ENCODE measurements around the gene TAF10.

Gene TAF10

GRCh38 chr11:6640985-6641701 is 29.1 kb upstream of the TAF10 start:
- DNase-seq (ENCODE audit: low read depth) = no peak

DNA sequence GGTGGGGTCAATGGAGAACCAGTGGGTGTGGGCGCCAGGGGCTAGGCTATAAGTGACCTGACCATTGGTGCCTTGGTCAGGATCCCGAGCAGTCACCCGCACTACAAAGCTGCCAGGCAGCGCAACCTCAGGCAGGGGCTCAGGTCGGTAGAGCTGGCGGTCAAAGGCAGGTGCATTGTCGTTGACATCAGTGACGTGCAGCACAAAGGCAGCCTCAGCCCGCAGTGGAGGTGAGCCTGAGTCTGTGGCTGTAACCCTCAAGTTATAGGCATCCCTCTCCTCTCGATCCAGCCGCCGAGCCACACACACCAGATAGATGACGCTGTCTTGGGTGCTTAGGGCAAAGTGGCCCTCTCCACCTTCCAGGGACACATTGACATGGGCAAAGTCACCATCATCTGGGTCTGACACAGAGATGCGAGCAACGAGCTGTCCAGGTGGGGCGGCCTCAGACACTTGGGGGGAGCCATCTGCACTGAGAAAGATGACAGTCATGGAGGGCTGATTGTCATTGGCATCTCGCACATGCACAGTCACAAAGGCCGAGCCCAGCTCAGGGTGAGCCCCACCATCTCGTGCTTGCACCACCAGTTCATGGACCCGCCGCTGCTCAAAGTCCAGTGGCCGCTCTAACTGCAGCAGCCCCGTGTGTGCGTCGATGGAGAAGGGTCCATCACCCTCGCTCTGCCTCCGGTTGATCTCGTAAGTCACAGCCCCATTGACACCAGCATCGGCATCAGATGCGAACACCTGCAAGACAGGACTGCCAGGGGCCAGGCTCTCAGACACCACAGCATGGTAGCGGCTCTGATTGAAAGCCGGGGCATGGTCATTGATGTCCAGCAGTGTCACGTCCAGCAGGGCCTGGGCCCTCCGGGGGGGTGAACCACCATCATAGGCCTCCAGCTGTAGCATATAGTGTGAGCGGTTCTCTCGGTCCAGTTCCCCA is 28.3 kb upstream of the TAF10 start:
- DNase-seq (ENCODE audit: low read depth) = no peak

DNA sequence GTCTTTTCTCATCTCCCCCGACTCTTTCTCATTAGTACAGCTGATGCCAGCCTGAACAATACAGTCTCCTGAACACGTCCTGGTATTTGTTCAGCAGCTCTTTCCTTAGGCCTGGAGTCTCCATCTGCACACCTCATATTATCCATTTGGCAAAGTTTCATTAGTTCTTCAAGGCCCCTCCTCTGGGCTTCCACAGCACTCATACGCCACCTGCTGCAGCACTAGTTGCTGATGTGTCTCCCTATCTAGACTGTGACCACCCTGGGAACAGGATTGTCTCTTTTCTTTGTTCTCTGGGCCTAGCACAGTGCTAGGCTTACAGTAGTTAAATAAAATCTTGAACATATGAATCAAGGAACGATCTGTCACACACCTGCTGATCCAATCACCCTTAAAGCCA is 26.4 kb upstream of the TAF10 start:
- DNase-seq (ENCODE audit: low read depth) = no peak

- no peak for DNase-seq (ENCODE audit: low read depth)
These were observed 25.9 kb upstream of the TAF10 start for GRCh38 chr11:6637871-6638270.

DNA sequence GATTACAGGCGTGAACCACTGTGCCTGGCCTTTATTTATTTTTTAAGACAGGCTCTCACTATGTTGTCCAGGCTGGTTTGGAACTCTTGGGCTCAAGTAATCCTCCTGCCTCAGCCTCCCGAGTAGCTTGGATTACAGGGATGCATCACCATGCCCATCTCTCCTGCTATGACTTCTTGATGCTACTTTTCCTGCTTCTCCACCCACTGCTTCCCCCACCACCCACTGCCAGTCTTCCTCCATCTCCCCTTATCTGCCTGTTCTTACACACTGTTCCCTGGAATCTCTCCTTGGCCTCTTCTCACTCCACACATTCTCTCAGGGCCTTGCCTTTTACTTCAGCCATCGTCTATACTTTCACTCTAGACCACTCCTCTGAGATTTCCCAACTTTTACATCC is 24.5 kb upstream of the TAF10 start:
- no peak for DNase-seq (ENCODE audit: low read depth)

DNA sequence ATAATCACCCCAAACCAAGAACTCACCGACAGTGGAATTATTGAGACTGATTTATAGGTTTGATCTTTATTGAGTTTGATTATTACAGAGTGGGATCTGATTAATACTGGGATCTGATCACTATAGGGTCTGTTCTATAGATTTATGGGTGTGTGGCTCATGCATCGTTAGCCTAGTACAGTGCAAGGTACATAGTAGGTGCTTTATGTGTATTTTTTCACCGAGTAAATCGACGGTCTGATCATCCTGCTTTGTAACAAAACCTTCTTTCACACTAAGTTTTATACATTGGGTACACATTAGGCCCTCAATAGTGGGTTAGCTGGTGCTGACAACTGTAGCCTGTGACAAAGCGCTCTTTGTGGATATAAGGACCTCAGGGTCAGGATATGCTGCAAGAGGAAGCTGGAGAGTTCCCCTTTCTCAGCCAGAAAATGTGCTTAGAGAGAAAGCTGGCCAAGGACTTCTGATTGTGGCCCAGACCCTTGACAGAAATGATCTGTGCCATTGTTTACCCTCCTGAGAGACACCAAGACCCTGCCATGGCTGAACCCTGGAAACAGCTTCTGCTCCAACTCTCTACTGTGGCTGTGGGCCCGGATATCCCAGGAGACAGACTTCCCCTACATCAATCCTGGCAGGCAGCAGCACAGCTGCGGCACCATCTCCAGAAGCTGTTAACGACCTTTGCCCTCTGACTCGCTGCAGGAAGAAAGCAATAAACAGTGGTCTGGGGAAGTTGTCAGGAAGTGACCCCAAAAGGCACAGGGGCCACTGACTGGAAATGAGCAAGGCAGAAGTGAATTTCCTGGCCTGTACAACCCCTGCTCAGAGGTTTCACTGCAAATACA is 23.3 kb upstream of the TAF10 start:
- no peak for DNase-seq (ENCODE audit: low read depth)

DNA sequence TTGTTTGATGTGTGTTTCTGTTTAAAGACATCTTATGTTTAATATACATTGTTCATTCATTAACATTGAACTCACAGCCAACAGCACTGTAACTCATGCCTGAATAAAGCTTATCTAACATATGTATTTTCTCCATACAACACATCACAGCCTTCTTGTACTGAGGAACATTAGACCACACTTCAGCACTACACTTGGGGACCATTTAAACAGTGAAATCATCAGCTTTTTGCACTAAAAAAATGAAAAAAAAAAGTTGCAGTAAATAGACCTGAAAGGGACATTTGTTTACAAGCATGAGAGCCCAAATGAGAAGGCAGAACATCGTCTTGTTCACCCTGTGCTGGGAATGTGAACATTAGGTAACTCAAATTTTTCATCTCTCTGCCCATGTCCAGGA is 22.5 kb upstream of the TAF10 start:
- no peak for DNase-seq (ENCODE audit: low read depth)

DNA sequence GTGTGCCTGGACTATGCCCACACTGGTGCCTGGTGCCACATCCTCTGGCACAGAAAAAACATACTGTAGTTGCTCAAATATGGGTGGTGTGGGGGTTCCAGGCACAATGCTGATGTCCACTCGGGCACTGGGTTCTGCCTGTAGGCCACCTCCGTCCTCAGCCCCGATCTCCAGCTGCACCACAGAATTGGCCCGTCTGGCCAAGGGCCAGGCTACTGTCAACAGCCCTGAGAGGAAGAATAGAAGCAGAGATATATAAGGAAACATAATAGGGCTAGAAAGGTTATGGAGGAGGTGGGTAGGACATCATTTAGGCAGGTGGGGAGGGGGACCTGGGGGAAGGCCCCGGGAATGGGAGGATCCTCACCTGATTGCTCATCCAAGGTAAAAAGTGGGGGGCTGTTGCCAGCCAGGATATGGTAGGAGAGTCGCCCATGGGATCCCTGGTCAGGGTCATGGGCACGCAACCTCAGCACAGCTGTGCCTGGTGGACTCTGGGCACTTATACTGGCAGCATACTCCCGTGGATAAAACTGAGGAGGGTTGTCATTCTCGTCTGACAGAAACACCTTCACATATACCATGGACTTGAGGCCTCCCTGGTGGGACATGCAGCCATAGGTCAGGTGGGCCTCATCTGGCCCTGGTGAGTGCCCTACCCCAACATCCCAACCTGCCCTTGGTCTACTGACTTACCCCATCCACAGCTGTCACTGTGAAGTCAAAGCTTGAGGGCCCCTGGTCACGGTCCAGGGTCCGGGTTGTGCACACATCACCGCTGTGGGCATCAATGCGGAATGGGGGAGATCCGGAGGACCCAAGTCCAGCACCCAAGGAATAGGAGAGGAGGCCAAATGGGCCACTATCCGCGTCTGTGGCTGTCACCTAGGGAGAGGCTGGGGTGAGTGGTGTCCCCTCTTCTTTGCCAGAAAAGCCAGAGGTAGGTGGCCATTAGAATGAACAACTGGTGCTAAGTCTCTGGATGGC is 21.7 kb upstream of the TAF10 start:
- DNase-seq (ENCODE audit: low read depth) = no peak

DNA sequence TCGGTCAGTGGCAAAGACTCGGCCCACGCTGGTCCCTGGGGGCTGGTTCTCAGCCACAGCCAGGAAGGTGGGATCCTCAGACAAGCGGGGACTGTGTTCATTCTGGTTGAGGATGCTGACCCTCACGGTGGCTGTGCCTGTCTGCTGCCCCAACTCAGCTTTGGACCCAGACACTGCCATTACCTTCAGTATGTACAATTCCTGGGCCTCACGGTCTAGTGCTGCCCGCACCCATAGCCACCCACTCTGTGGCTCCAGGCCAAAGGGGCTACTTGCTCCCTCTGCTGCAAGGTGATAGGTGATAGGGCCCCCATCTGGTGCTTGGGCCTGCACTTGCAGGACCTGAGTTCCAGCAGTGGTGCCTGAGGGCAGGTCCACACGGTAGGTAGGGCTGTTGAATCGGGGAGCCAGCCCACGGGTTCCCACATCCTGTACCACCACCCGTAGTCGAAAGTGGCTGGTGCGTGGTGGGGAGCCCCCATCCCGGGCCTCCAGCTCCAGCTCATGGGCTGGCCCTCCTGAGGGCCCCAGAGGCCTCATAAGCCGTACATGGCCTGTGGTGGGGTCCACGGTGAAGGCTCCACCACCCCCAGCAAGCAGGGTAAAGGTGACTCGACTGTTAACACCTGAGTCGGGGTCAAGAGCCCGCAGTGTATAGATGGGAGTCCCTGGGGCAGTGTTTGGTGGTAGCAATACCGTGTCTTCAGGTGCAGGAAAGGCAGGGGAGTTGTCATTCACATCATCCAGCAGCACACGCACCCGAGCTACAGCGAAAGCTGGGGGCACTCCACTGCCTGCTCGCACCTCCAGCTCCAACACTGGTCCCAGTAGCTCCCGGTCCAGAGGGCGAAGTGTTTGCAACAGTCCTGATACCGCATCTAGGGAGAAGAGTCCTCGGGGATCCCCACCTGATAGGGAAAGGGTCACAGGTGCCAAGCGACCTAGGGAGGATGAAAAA is 20.4 kb upstream of the TAF10 start:
- DNase-seq (ENCODE audit: low read depth) = no peak

DNA sequence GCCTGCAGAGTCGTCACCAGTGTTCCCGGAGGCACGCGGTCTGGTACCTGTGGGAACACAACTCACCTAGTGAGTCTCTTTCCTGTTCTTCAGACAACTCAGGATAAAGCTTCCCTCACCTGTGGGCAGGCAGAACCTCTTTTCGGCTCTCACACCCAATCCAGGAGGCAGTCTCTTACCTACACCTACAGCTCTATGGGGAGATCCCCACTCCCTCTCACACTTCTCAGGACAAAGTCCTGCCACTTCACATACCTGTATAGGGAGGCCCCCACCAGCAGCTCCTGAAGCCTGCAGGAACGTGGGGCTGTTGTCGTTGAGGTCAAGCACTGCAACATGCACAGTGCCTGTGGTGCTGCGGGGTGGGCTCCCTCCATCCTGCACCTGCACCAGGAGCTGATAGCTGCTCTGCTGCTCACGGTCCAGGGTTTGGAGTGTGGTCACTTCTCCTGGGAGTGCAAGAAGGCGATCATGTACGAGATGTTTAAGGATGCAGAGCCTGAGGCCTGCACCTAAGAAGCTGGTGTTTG is 19.4 kb upstream of the TAF10 start:
- DNase-seq (ENCODE audit: low read depth) = no peak

- DNase-seq (ENCODE audit: low read depth) = no peak
These were observed 18.7 kb upstream of the TAF10 start for GRCh38 chr11:6630632-6631291.

DNA sequence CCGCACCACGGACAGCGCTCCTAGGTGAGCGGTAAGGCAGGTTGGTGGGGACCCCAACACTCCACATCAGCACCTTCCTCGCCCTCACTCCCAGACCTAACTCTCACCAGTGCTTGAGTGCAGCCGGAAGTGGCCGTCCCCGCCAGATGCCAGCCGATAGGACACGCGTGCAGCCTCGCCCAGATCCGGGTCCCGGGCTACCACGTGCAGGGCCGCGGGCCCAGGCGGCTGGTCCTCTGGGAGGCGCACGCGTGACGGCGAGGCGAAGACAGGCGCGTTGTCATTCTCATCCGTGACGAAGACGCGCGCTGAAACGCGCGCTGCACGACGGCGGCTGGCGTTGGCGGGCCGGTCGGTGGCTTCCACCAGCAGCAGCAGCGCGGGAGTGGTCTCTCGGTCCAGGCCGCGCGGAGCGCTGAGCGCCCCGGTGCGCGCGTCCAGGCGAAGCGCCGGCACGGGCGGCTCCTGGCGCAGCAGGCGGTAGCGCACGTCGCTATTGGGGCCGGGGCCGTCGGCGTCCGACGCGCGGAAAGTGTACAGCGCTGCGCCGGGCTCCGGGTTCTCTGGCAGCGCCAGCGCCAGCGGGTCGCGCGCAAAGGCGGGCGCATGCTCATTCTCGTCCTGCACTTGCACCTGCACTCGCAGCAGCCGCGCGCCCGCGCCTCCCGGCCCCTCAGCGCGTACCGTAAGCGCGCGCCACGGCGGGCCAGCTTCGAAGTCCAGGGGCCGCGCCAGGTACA is 18.0 kb upstream of the TAF10 start:
- DNase-seq (ENCODE audit: low read depth) = no peak

GRCh38 chr11:6629573-6629891 is 17.5 kb upstream of the TAF10 start:
- DNase-seq (ENCODE audit: low read depth) = no peak

DNA sequence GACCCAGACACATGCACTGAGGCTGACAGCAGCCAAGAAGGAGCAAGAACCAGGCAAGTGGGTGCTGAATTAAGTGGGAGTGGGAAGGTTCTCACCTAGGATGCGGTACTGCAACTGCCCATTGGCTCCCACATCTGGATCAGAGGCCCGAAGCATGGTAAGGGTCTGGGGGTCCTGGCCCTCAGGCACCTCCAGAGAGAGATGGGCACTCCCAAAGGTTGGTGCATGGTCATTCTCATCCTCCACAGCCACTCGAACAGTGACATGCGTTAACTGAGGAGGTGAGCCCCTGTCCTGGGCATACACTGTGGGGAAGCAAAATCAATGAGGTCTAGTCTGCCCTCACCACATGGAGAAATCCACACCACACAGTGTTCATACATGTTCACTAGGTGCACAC is 16.5 kb upstream of the TAF10 start:
- DNase-seq (ENCODE audit: low read depth) = no peak

DNA sequence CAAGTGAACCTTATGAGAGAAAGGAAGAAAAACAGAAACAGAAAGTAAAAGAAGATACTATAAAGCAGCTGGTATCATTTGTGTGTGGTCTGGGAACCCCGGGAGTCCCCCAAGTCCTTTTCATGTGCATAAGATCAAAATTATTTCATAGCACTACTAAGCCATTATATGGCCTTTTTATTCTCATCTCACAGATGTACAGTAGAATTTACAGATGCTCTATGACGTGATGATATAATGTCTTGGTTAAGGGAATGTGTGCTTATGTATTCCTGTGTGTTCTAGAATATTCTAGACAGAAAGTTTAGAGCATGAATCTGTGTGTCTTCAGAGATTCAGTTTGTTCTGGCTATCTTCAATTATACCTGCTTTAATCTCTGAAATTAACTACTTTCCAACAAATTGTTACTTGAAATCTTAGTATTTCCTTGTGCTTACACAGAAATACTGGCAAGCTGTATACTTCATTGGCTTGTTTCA is 15.8 kb upstream of the TAF10 start:
- DNase-seq (ENCODE audit: low read depth) = no peak

DNA sequence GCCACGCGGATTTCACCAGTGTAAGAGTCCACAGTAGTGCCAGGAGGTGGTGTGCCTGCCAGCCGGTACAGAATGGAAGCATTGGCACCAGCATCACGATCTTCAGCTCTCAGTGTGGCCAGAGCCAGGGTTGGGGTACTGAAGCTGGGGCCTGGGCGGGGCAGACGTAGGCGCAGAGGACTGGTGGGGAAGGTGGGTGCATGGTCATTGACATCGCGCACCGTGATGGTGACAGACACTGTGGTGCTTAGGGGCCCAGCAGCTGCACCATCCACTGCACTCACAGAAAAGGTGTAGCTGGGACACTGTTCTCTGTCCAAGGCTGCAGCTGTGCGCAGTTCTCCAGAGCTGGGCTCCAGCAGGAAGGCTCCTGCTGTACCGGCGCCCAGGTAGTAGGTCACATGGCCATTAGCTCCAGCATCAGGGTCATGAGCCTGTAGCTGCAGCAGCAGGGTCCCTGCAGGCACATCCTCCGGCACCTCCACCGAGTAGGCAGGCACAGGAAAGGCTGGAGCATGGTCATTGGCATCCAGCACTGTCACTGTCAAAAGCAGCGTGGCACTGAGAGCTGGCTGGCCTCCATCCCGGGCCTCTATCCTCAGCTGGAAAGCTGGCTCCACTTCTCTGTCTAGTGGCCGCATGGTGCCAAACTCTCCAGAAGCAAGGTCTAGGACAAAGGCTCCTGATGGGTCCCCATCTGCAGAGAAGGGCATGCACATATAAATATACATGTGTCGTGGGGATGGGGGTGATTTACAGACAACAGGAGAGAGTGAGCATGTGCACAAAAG is 15.2 kb upstream of the TAF10 start:
- no peak for DNase-seq (ENCODE audit: low read depth)

DNA sequence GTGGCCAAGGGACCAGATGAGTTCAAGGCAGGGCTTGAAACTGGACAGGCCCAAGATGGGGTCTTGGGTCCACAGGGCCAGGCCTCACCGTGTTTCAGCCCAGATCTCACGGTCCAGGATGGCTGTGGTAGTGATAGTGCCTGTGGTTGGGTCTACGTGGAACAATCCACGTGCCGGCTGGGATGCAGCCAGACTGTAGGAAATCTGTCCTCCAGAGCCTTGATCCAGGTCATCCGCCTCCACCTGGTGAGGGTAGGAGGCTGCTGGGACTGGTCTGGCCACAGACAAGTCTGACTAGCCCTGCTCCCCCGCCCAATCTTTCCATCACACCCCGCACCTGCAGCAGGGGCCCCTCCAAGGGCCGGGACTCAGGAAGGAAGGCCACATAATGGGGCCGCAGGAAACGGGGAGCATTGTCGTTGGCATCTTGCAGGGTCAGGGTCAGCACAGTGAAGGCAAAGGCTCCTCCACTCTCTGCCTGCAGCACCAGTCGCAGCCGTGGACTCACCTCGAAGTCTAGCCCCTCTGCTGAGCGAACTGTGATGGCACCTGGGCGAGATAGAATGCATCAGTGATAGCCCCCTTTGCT is 13.9 kb upstream of the TAF10 start:
- DNase-seq (ENCODE audit: low read depth) = no peak

Data from activated T-cell treated with anti-CD3 and anti-CD28 coated beads for 1 hour (primary cell).